ENCODE data around the gene HOXB9.

Gene HOXB9

GRCh38 chr17:48624544-48625494, 1.3 kb downstream of the HOXB9 start:
- H3K9me3 Mint-ChIP-seq, result no peaks in the 10 kb centered on the region
- H3K4me1 Mint-ChIP-seq (ENCODE audit: low read depth in 2 of 2), result peaks cover 10 to 16% of the 10 kb centered on the region in 2 donors
- peaks cover 9% of the 10 kb centered on the region for H3K36me3 Mint-ChIP-seq (ENCODE audit: insufficient read depth)
- DNase-seq, result no peak
- peak overlapping the region; percentile 78 to 88 for H3K4me3 Mint-ChIP-seq
- peak; percentile 28 for ATAC-seq (replicated peaks)
- H3K27ac Mint-ChIP-seq, result no peak overlapping the region
- peaks cover 91 to 99% of the 10 kb centered on the region in 2 donors for H3K27me3 Mint-ChIP-seq

DNA sequence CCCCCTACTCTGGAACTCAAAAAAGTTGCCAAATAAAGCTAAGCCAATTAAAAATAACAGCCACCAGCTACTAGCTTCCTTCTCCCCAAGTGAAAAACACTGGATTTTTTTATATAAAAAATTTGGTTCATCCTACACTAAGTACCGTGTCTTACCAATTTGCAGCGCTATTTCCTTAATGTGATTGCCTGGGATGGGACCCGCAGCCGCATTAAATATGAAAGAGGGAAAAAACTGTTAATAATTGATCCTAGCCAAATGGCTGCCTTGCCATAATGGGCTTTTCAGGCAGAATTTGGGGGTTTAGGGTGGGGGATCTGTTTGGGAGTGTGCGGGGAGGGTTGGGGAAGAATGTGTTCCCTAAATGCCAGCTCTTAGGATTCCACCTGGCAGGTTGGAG, 2.0 kb downstream of the HOXB9 start:
- no peak for DNase-seq
- ATAC-seq (replicated peaks), result no peak
- Mint-ChIP-seq H3K27ac (no peak overlapping the region), H3K9me3 (no peaks in the 10 kb centered on the region), H3K27me3 (peaks cover 91 to 99% of the 10 kb centered on the region in 2 donors), H3K4me1 (ENCODE audit: low read depth in 2 of 2) (peaks cover 12 to 16% of the 10 kb centered on the region in 2 donors), H3K4me3 (peak overlapping the region in 1 of 2 donors; percentile 44), H3K36me3 (ENCODE audit: insufficient read depth) (peaks cover 11% of the 10 kb centered on the region)

GRCh38 chr17:48623583-48623982, 2.6 kb downstream of the HOXB9 start:
- Mint-ChIP-seq H3K27ac (no peak overlapping the region), H3K27me3 (peaks cover 90 to 99% of the 10 kb centered on the region in 2 donors), H3K9me3 (no peaks in the 10 kb centered on the region), H3K4me1 (ENCODE audit: low read depth in 2 of 2) (peaks cover 14 to 16% of the 10 kb centered on the region in 2 donors), H3K36me3 (ENCODE audit: insufficient read depth) (peaks cover 11% of the 10 kb centered on the region), H3K4me3 (no peak overlapping the region)
- ATAC-seq (replicated peaks) (no peak), DNase-seq (no peak)

DNA sequence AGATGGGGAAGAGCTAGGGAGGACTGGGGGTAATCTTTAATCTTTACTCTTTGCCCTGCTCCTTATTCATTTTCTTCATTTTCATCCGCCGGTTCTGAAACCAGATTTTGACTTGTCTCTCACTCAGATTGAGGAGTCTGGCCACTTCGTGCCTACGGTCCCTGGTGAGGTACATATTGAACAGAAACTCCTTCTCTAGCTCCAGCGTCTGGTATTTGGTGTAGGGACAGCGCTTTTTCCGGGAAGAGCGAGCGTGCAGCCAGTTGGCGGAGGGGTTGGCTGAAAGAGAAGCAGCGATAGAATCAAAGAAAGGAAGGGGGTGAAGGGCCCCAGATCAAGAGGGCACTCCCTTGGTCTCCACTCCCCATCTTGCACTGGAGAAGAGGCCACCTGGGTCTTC, 3.3 kb downstream of the HOXB9 start:
- Mint-ChIP-seq H3K36me3 (ENCODE audit: insufficient read depth) (peaks cover 18% of the 10 kb centered on the region), H3K4me1 (ENCODE audit: low read depth in 2 of 2) (peaks cover 16 to 19% of the 10 kb centered on the region in 2 donors), H3K27me3 (peaks cover 90 to 99% of the 10 kb centered on the region in 2 donors), H3K4me3 (no peak overlapping the region), H3K27ac (no peak overlapping the region), H3K9me3 (no peaks in the 10 kb centered on the region)
- ATAC-seq (replicated peaks) (no peak), DNase-seq (no peak)

DNA sequence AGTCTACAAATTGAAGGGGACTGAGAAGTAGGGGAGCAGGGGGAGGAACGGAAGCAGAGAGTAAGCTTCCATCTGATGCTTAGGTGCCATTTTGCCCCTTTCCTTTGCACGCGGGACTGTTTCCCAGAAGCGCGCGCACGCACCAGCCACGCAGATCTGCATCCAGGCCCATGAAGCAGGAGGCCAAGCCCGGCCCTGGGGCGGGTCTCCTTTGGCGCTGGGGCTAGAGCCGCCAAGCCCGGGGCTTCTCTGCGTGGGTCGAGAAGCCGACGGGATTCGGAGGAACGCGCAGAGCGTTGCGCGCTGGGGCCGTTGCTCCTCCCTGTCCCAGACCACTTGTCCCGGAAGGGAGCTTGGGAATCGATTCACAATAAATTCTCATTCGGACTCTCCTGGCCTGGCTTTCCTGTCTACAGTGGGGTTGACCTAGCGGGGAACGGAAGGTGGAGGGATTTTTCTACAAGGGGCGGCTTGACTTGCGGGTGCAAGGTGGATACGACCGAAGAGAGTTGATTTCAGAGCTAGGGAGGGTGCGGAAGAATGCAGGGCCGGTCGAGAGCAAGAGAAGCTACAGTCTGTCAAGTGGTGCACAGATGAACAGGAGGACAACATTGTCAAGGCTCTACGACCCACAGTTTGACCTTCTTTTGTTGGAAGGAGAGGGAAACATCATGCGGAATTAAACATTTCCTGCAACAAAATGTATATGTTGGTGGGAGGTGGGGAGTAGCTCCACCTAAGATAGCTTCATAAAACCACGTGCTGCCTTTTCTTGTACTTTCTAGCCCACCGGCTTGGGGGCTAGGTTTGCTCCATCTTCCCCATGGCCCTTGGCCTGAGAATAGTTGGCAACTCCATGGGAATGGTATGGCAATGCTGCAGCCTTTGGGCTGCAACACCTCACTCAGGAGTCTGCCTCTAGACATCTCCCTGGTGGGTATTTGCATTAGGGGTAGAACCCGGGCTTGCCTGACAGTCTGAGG, 4.5 kb downstream of the HOXB9 start:
- H3K27me3 Mint-ChIP-seq, result peaks cover 89 to 99% of the 10 kb centered on the region in 2 donors
- peaks cover 20 to 21% of the 10 kb centered on the region in 2 donors for H3K4me1 Mint-ChIP-seq (ENCODE audit: low read depth in 2 of 2)
- H3K9me3 Mint-ChIP-seq, result no peaks in the 10 kb centered on the region
- no peak overlapping the region for H3K27ac Mint-ChIP-seq
- DNase-seq, result no peak
- peaks cover 21% of the 10 kb centered on the region for H3K36me3 Mint-ChIP-seq (ENCODE audit: insufficient read depth)
- peak overlapping the region in 1 of 2 donors; percentile 15 for H3K4me3 Mint-ChIP-seq
- ATAC-seq (replicated peaks), result no peak

DNA sequence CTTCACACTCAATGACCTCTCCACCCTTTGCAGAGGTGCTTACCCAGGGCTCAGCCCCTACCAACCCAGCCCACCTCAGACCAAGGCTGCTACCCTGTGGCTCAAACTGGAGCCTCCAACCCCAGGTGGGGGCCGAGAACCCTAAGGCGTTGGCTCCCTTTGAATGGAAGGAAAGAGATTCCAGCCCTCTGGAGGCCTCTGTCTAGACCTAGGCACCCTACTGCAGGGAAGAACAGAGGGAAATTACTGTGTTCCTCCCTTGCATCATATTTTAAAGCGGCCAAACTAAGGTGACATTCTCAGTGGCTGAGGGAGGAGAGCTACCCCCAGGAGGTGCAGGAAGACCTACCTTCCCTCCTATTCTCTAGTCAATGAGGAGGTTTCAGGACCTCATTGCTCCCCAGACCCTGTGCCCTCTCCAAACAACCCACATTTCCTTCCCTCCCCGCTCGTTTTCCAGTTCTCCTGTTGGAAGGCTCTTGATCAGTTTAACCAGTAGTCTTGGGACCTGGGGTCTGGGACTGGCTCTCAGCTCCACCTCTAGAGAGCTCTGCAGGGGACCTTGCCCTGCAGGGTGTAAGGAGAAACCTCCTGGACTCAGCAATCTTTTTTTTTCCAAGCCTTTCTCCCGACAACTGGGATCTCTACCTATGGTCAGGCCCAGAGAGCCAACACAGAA, 5.6 kb downstream of the HOXB9 start:
- Mint-ChIP-seq H3K4me3 (no peak overlapping the region), H3K27me3 (peaks cover 90 to 99% of the 10 kb centered on the region in 2 donors), H3K27ac (no peak overlapping the region), H3K9me3 (no peaks in the 10 kb centered on the region), H3K36me3 (ENCODE audit: insufficient read depth) (peaks cover 19% of the 10 kb centered on the region), H3K4me1 (ENCODE audit: low read depth in 2 of 2) (peaks cover 13 to 18% of the 10 kb centered on the region in 2 donors)
- ATAC-seq (replicated peaks), result no peak
- no peak for DNase-seq

DNA sequence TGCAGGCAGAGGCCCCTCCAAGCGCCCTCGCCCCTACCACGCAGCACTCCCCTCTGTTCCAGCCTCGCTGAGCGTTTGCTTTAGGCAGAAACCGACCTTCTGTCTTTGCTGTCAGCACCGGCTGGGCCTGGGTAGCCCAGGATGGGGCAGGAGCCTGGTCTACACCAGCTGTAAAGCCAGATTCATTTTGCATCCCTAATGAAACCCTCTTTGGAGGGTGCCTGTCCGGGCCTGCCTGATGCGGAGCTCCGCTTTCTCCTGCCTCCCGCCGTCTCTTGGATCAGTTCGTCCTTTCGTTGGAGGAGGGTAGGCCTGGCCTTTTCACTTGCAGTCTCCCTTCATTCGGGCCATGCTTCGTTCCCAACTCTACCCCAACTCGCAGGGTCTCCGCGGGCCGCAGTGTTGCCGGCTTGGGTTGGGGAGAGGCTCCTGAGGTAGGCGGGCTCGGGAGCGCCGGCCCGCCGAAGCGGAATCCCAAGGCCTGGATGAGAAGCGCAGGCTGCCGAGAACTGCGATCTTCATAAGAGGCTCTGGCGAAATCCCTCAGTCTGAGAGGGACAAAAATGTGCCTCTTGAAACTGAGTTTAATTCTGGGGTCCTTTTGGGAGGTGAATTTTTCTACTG, 6.2 kb downstream of the HOXB9 start:
- peak overlapping the region in 1 of 2 donors; percentile 12 for H3K4me3 Mint-ChIP-seq
- no peaks in the 10 kb centered on the region for H3K9me3 Mint-ChIP-seq
- H3K4me1 Mint-ChIP-seq (ENCODE audit: low read depth in 2 of 2), result peaks cover 9 to 17% of the 10 kb centered on the region in 2 donors
- ATAC-seq (replicated peaks), result no peak
- no peak for DNase-seq
- peaks cover 19% of the 10 kb centered on the region for H3K36me3 Mint-ChIP-seq (ENCODE audit: insufficient read depth)
- H3K27me3 Mint-ChIP-seq, result peaks cover 94 to 99% of the 10 kb centered on the region in 2 donors
- no peak overlapping the region for H3K27ac Mint-ChIP-seq

DNA sequence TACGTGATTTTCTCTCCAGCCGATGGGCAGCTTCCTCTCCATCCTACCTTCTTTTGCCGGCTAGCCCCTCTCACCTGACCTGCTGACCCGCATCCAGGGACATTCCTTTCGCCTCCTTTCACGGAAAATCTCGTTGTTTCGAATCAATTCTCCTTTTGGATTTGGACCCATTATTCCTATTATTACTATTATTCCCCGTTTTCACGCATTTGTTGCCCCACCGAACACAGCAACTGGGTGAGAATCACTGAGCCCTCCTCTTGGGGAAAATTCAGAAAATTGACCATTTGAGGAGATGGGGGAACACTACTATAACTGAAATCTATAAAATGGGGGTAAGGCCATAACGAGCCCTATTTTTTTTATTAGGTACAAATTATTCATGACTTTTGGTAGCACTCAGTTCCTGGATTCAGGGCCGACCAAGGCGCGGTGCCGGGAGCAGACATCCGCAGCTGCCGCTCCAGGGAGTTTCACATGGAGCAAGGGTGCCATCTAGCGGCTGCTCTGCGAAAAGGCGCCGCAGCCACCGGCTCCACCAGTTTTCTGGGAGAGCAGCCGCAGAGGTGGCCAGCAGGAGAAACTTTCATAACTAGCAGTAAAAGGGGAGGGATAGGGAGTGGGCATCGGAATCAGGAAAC, 7.8 kb downstream of the HOXB9 start:
- DNase-seq, result peak; percentile 81 to 86 (median 84)
- H3K36me3 Mint-ChIP-seq (ENCODE audit: insufficient read depth), result peaks cover 30% of the 10 kb centered on the region
- H3K27ac Mint-ChIP-seq, result no peak overlapping the region
- peaks cover 21 to 26% of the 10 kb centered on the region in 2 donors for H3K4me1 Mint-ChIP-seq (ENCODE audit: low read depth in 2 of 2)
- peak; percentile 74 for ATAC-seq (replicated peaks)
- H3K9me3 Mint-ChIP-seq, result no peaks in the 10 kb centered on the region
- peaks cover 97 to 100% of the 10 kb centered on the region in 2 donors for H3K27me3 Mint-ChIP-seq
- H3K4me3 Mint-ChIP-seq, result peak overlapping the region in 1 of 2 donors; percentile 55

DNA sequence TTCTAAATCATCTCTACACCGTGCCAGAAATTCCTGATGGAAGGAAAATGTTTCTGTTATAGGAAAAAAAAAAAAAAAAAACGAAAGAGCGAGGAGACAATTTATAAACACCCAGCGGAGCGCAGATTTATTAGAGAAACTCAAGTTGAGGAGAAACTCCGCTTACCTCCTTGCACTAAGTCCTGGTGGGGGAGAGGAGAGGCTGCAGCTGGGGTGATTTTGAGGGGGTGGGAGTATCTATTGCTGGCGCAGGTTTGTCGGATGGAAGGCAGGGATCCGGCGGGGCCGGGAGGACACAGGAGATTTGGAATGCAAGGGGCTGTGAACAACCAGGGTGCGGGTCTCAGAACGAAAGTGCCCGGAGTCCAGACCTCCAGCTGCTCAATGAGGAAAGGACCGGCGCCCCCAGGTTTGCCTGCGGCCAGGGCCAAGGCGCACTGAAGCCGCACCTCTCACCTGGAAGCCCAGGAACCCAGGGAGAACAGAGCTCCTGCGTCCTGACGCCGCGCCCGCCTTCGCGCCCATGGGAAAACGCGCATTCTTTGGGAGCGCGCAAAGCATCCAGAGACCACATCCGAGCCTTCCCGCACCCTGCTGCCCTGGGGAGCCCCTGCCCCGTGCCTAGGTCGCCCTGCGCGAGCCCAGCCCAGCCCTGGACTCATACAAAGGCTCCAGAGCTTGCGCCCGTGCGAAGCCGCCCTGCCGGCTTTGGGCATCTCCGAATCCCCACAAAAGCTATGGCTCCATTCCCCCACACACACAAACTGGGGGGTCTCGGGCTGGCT, 8.5 kb downstream of the HOXB9 start:
- Mint-ChIP-seq H3K4me3 (peak overlapping the region; percentile 44 to 55), H3K4me1 (ENCODE audit: low read depth in 2 of 2) (peaks cover 26 to 31% of the 10 kb centered on the region in 2 donors), H3K27ac (peak overlapping the region in 1 of 2 donors; percentile 77)

GRCh38 chr17:48616717-48617470, 9.3 kb downstream of the HOXB9 start:
- Mint-ChIP-seq H3K36me3 (ENCODE audit: insufficient read depth) (peaks cover 36% of the 10 kb centered on the region), H3K27me3 (peaks cover 83 to 100% of the 10 kb centered on the region in 2 donors), H3K4me1 (ENCODE audit: low read depth in 2 of 2) (peaks cover 31 to 37% of the 10 kb centered on the region in 2 donors), H3K9me3 (no peaks in the 10 kb centered on the region), H3K27ac (peak overlapping the region in 1 of 2 donors; percentile 77), H3K4me3 (peak overlapping the region in 1 of 2 donors; percentile 44)
- no peak for DNase-seq
- ATAC-seq (replicated peaks), result no peak

More for the DNA sequence above, 8.5 kb downstream of the HOXB9 start:
- DNase-seq, result no peak
- Mint-ChIP-seq H3K27me3 (peaks cover 90 to 100% of the 10 kb centered on the region in 2 donors), H3K36me3 (ENCODE audit: insufficient read depth) (peaks cover 32% of the 10 kb centered on the region), H3K9me3 (no peaks in the 10 kb centered on the region)
- no peak for ATAC-seq (replicated peaks)

All from effector memory CD8-positive, alpha-beta T cell (primary cell).